IMR-90 (cell line): ENCODE data around the gene ROBO1. TPM values are rescaled to one million over a fixed set of nuclear protein-coding genes. Genes with fewer than 3 reads are reported as not detected.

Experiments
- ATAC-seq: fragments of 200-7000 bp; cut with Tn5 transposase; 2 replicates; pipeline ENCODE4 v1.9.1; 2020; ENCODE audit warnings: low read depth, mild to moderate bottlenecking, moderate library complexity
- BruUV-seq: library from RNA; stranded (reverse); fragments of 400-500 nt; replicated peaks from 2 replicates; lab custom pipeline; 2021; lab: Mats Ljungman, UMichigan
- CTCF ChIA-PET: fragments of 300-600 bp; formaldehyde crosslinking; extraction: SDS; loops from one replicate; lab custom pipeline; 2021; ENCODE audit warnings: antibody characterized with exemption; lab: Yijun Ruan, JAX
- POLR2A ChIA-PET: fragments of 300-600 bp; sonication (Branson Sonifier 250); formaldehyde crosslinking; loops from one replicate; lab custom pipeline; 2022; ENCODE audit warnings: antibody characterized with exemption; ENCODE audit not compliant: unreplicated experiment; lab: Charles Lee
- DNase-seq: peaks from one replicate; pipeline ENCODE4 v3.0.0; 2013
- H2AFZ ChIP-seq: replicated peaks from 2 replicates; pipeline ENCODE3; 2013; ENCODE audit warnings: low read length, mild to moderate bottlenecking; ENCODE audit not compliant: poor library complexity
- H2AK5ac ChIP-seq: 2 replicates; pipeline ENCODE4 v1.6.1; 2013; ENCODE audit warnings: low read depth, low read length, inconsistent platforms
- H2AK9ac ChIP-seq: replicated peaks from 2 replicates; pipeline ENCODE3; 2013; ENCODE audit warnings: mild to moderate bottlenecking, low read depth, low read length, moderate library complexity; ENCODE audit not compliant: poor library complexity
- H2BK120ac ChIP-seq: 2 replicates; pipeline ENCODE4 v1.6.1; 2013; ENCODE audit warnings: low read depth, low read length, inconsistent platforms
- H2BK15ac ChIP-seq: 3 replicates; pipeline ENCODE4 v1.6.1; 2013; ENCODE audit warnings: low read depth, low read length, inconsistent platforms
- H2BK20ac ChIP-seq: 2 replicates; pipeline ENCODE4 v1.6.1; 2013; ENCODE audit warnings: low read depth, mild to moderate bottlenecking, inconsistent platforms, low read length, moderate library complexity
- H2BK5ac ChIP-seq: 2 replicates; pipeline ENCODE4 v1.6.1; 2013; ENCODE audit warnings: mild to moderate bottlenecking, low read depth, low read length, inconsistent platforms; ENCODE audit not compliant: poor library complexity, severe bottlenecking
- H3K14ac ChIP-seq: replicated peaks from 2 replicates; pipeline ENCODE4 v1.6.1; 2013; ENCODE audit warnings: low read depth, low read length, inconsistent platforms
- H3K18ac ChIP-seq: 2 replicates; pipeline ENCODE4 v1.6.1; 2013; ENCODE audit warnings: low read depth, low read length, control low read depth
- H3K23ac ChIP-seq: 2 replicates; pipeline ENCODE4 v1.6.1; 2013; ENCODE audit warnings: low read depth, low read length, inconsistent platforms
- H3K27ac ChIP-seq: 2 replicates; pipeline ENCODE4 v1.5.1; 2013; ENCODE audit warnings: mild to moderate bottlenecking, control low read depth, low read length; ENCODE audit not compliant: insufficient read depth
- H3K27me3 ChIP-seq: 2 replicates; pipeline ENCODE4 v1.6.1; 2013; ENCODE audit warnings: low read length; ENCODE audit not compliant: control insufficient read depth, insufficient read depth
- H3K36me3 ChIP-seq: 2 replicates; pipeline ENCODE4 v1.6.1; 2013; ENCODE audit warnings: low read length, mixed read lengths; ENCODE audit not compliant: control insufficient read depth, insufficient read depth
- H3K4ac ChIP-seq: 2 replicates; pipeline ENCODE4 v1.6.1; 2013; ENCODE audit warnings: low read depth, low read length, inconsistent platforms
- H3K4me1 ChIP-seq: 2 replicates; pipeline ENCODE4 v1.6.1; 2013; ENCODE audit warnings: low read length, mixed read lengths; ENCODE audit not compliant: control insufficient read depth, insufficient read depth
- H3K4me2 ChIP-seq: 2 replicates; pipeline ENCODE4 v1.6.1; 2013; ENCODE audit warnings: low read depth, mild to moderate bottlenecking, control low read depth, low read length, moderate library complexity
- H3K4me3 ChIP-seq: 2 replicates; pipeline ENCODE4 v1.5.1; 2013; ENCODE audit warnings: low read depth, mild to moderate bottlenecking, control low read depth, low read length, moderate library complexity; ENCODE audit not compliant: insufficient read depth
- H3K56ac ChIP-seq: 2 replicates; pipeline ENCODE4 v1.6.1; 2013; ENCODE audit warnings: low read length, inconsistent platforms; ENCODE audit not compliant: insufficient read depth; ENCODE audit errors: extremely low read depth
- H3K79me1 ChIP-seq, 2 experiments: 2 replicates each; pipeline ENCODE4 v1.6.1; 2013; ENCODE audit warnings: low read length in 2 of 2, inconsistent platforms in 1 of 2, low read depth in 1 of 2
- H3K9ac ChIP-seq: 2 replicates; pipeline ENCODE4 v1.6.1; 2013; ENCODE audit warnings: low read depth, low read length, control low read depth
- H3K9me1 ChIP-seq: 2 replicates; pipeline ENCODE4 v1.6.1; 2013; ENCODE audit warnings: low read length, inconsistent platforms; ENCODE audit not compliant: insufficient read depth
- H3K9me3 ChIP-seq: 2 replicates; pipeline ENCODE4 v1.6.1; 2013; ENCODE audit warnings: low read length; ENCODE audit not compliant: control insufficient read depth, insufficient read depth
- H4K20me1 ChIP-seq: 2 replicates; pipeline ENCODE4 v1.6.1; 2013; ENCODE audit warnings: low read length, inconsistent platforms; ENCODE audit not compliant: insufficient read depth
- H4K5ac ChIP-seq: 2 replicates; pipeline ENCODE4 v1.6.1; 2013; ENCODE audit warnings: mild to moderate bottlenecking, low read depth, low read length, control low read depth
- H4K8ac ChIP-seq, 2 experiments: 2 replicates each; pipeline ENCODE4 v1.6.1; 2013; ENCODE audit warnings: low read depth in 2 of 2, low read length in 2 of 2, control low read depth in 1 of 2, inconsistent platforms in 1 of 2
- H4K91ac ChIP-seq: 2 replicates; pipeline ENCODE4 v1.6.1; 2013; ENCODE audit warnings: low read depth, low read length, inconsistent platforms; ENCODE audit not compliant: insufficient read depth
- CEBPB ChIP-seq: IDR thresholded peaks from 2 replicates; pipeline ENCODE4 v1.6.1; 2012; ENCODE audit warnings: low read depth, low read length, improper control_type of control experiment
- FOS ChIP-seq: fragments of 150-350 bp; IDR thresholded peaks from 2 replicates; pipeline ENCODE4 v1.6.1; 2016; ENCODE audit warnings: low read depth, low read length
- WGBS, 2 experiments: methylation state at CpG; one replicate each; pipeline versions ENCODE4 v1.1.5 to v1.1.7; 2013; ENCODE audit warnings: missing lambda C conversion rate in 2 of 2; ENCODE audit not compliant: insufficient read length in 1 of 2; ENCODE audit errors: extremely low coverage in 2 of 2; 5-methylcytosine and 5-hydroxymethylcytosine counted together
- dilution Hi-C: fragments of 300-500 bp; cut with HindIII; formaldehyde crosslinking; loops from one replicate; pipeline ENCODE4 v1.14.3; 2018; ENCODE audit warnings: low sequenced_read_pairs; ENCODE audit not compliant: unreplicated experiment
- in situ Hi-C: fragments of 300-500 bp; cut with MboI; formaldehyde crosslinking; loops from 3 replicates; pipeline ENCODE4 v1.14.3; 2019; ENCODE audit warnings: low sequenced_read_pairs, inconsistent platforms, mixed read lengths
- intact Hi-C: fragments of 100-400 bp; cut with micrococcal nuclease; formaldehyde crosslinking; loops from 2 replicates; pipeline ENCODE4 v1.10.0; 2022
- polyA plus RNA-seq, 3 experiments: library from polyadenylated mRNA; depleted of rRNA; stranded (reverse); fragments of >200 nt; gene quantifications; 2 replicates each; pipeline ENCODE4 v1.2.3, GENCODE V29; 2012; ENCODE audit warnings: low replicate concordance in 1 of 3
- total RNA-seq: library from RNA; depleted of rRNA; stranded (reverse); fragments of >200 nt; gene quantifications from 2 replicates; pipeline ENCODE4 v1.2.3, GENCODE V29; 2012

ROBO1 gene
- total and polyA plus RNA-seq, 2 of the 4 experiments (the other 2 are of a cell fraction): 24.1 to 53.9 TPM

DNA sequence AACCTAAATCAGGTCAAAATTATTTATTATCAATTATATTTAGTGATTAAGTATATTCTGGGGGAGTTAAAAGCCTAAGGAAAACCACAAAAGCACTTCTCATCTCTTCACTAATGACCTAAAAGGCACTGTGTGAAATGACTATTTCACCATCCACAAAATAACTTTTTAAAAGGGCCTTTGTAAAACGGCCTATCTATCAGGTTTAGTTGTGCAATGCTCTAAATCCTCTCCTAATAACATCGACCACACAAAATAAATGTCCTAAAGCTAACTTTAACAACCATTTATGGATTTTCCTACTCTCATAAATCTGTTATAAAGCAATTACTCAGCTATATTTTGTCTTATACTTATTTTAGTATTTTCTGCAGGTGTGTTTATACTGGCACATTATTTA is 1066.3 kb downstream of the ROBO1 start:
- Histone ChIP-seq H3K79me1 (no peaks in the 10 kb centered on the region), H2BK20ac (no peak overlapping the region), H3K56ac (no peak overlapping the region), H4K20me1 (no peaks in the 10 kb centered on the region), H3K23ac (no peak overlapping the region), H3K9me3 (no peaks in the 10 kb centered on the region), H2AK5ac (no peak overlapping the region), H3K4me2 (no peak overlapping the region), H2AFZ (no peak overlapping the region), H2BK15ac (no peak overlapping the region), H4K91ac (no peak overlapping the region), H2BK120ac (no peak overlapping the region), H3K36me3 (no peaks in the 10 kb centered on the region), H3K4ac (no peak overlapping the region), H3K4me3 (no peak overlapping the region), H3K27ac (no peak overlapping the region), H3K18ac (no peak overlapping the region), H4K5ac (no peak overlapping the region), H2BK5ac (no peak overlapping the region), H3K9ac (no peak overlapping the region), H2AK9ac (no peak overlapping the region), H3K14ac (no peak overlapping the region), H3K9me1 (peaks cover 2% of the 10 kb centered on the region; the same call in 1 of the 2 replicates), H4K8ac (no peak overlapping the region), H3K4me1 (peaks cover 2% of the 10 kb centered on the region; the same call in 1 of the 2 replicates), H3K27me3 (no peaks in the 10 kb centered on the region)
- BruUV-seq: no TSS peak
- no peak for ATAC-seq
- WGBS, 2 experiments: no CpG with 5 or more reads among the region's 2 CpGs
- in situ Hi-C loops: no loop called here
- CTCF ChIA-PET: no interaction called here
- no peak for TF ChIP-seq FOS
- 0 out of 2 replicates have a peak, but pooled peaks have one; percentile 15 for TF ChIP-seq CEBPB
- POLR2A ChIA-PET: no interaction called here
- intact Hi-C loops: no loop called here
- dilution Hi-C loops: no loop called here
- DNase-seq: no peak
